NT2/D1 (cell line): ENCODE data around the gene SSMEM1.

Experiments
- DNase-seq: peaks from one replicate; pipeline ENCODE4 v3.0.0-alpha.2; 2011; ENCODE audit warnings: low read depth, low spot score
- H3K27me3 ChIP-seq: 2 replicates; pipeline ENCODE4 v1.6.0; 2011; ENCODE audit warnings: mild to moderate bottlenecking; ENCODE audit not compliant: insufficient read length, insufficient read depth
- H3K36me3 ChIP-seq: 2 replicates; pipeline ENCODE4 v1.6.1; 2011; ENCODE audit warnings: mild to moderate bottlenecking, low read length, mixed read lengths; ENCODE audit not compliant: insufficient read depth, insufficient read length
- H3K4me1 ChIP-seq: 2 replicates; pipeline ENCODE4 v1.5.1; 2011; ENCODE audit not compliant: insufficient read depth, insufficient read length
- H3K4me3 ChIP-seq: 2 replicates; pipeline ENCODE4 v1.5.1; 2011; ENCODE audit warnings: low read depth; ENCODE audit not compliant: insufficient read length
- H3K9ac ChIP-seq: 2 replicates; pipeline ENCODE4 v1.6.0; 2011; ENCODE audit warnings: low read depth; ENCODE audit not compliant: insufficient read length
- H3K9me3 ChIP-seq: 2 replicates; pipeline ENCODE4 v1.5.1; 2011; ENCODE audit warnings: mild to moderate bottlenecking, low read length; ENCODE audit not compliant: insufficient read depth
- SUZ12 ChIP-seq: IDR thresholded peaks from 2 replicates; pipeline ENCODE4 v1.6.1; 2011; ENCODE audit not compliant: insufficient read length, insufficient read depth; ENCODE audit errors: extremely low read depth
- YY1 ChIP-seq: IDR thresholded peaks from 2 replicates; pipeline ENCODE4 v1.6.1; 2011; ENCODE audit not compliant: insufficient read length, insufficient read depth
- ZNF274 ChIP-seq: IDR thresholded peaks from 2 replicates; pipeline ENCODE4 v1.6.1; 2011; ENCODE audit warnings: mild to moderate bottlenecking, low read depth, low read length

Gene SSMEM1

GRCh38 chr7:130254555-130254954, 46.9 kb downstream of the SSMEM1 start:
- H3K9ac ChIP-seq = no peak overlapping the region
- H3K4me3 ChIP-seq = no peak overlapping the region
- H3K4me1 ChIP-seq = no peaks in the 10 kb centered on the region
- H3K27me3 ChIP-seq = no peaks in the 10 kb centered on the region
- DNase-seq = no peak
- peaks cover 34% of the 10 kb centered on the region for H3K9me3 ChIP-seq
- H3K36me3 ChIP-seq = no peaks in the 10 kb centered on the region
- TF ChIP-seq ZNF274 (no peak), SUZ12 (no peak), YY1 (no peak)

GRCh38 chr7:130256704-130257103, 49.0 kb downstream of the SSMEM1 start:
- Histone ChIP-seq H3K27me3 (no peaks in the 10 kb centered on the region), H3K36me3 (no peaks in the 10 kb centered on the region), H3K9me3 (peaks cover 34% of the 10 kb centered on the region), H3K4me3 (no peak overlapping the region), H3K9ac (no peak overlapping the region), H3K4me1 (no peaks in the 10 kb centered on the region)
- TF ChIP-seq ZNF274 (no peak), SUZ12 (no peak), YY1 (no peak)
- DNase-seq = peak; percentile 52

- H3K9ac ChIP-seq = no peak overlapping the region
- H3K4me1 ChIP-seq = no peaks in the 10 kb centered on the region
- H3K36me3 ChIP-seq = no peaks in the 10 kb centered on the region
- H3K4me3 ChIP-seq = no peak overlapping the region
- TF ChIP-seq ZNF274 = no peak
- TF ChIP-seq SUZ12 = no peak
- TF ChIP-seq YY1 = no peak
- H3K9me3 ChIP-seq = peaks cover 34% of the 10 kb centered on the region
- DNase-seq = no peak
- H3K27me3 ChIP-seq = no peaks in the 10 kb centered on the region
These were observed 50.9 kb downstream of the SSMEM1 start for GRCh38 chr7:130258494-130259078.

- no peak overlapping the region for H3K4me3 ChIP-seq
- H3K4me1 ChIP-seq = no peaks in the 10 kb centered on the region
- TF ChIP-seq SUZ12 (no peak), YY1 (no peak), ZNF274 (no peak)
- no peaks in the 10 kb centered on the region for H3K27me3 ChIP-seq
- no peaks in the 10 kb centered on the region for H3K36me3 ChIP-seq
- DNase-seq = no peak
- peaks cover 20% of the 10 kb centered on the region for H3K9me3 ChIP-seq
- H3K9ac ChIP-seq = no peak overlapping the region
These were observed 54.8 kb downstream of the SSMEM1 start for GRCh38 chr7:130262448-130262847.

GRCh38 chr7:130263130-130263529, 55.5 kb downstream of the SSMEM1 start:
- Histone ChIP-seq H3K36me3 (no peaks in the 10 kb centered on the region), H3K27me3 (no peaks in the 10 kb centered on the region), H3K9ac (no peak overlapping the region), H3K4me3 (no peak overlapping the region), H3K4me1 (no peaks in the 10 kb centered on the region), H3K9me3 (peaks cover 14% of the 10 kb centered on the region)
- TF ChIP-seq SUZ12 (no peak), YY1 (no peak), ZNF274 (no peak)
- DNase-seq = no peak
